IgD-negative memory B cell (primary cell): ENCODE results near the gene ASCL3. TPM values are rescaled to one million over a fixed set of nuclear protein-coding genes. Genes with fewer than 3 reads are reported as not detected.
"Not testable (repeated sequence)": the region's sequence is repeated elsewhere in the genome, so short reads cannot be mapped to it uniquely, and the experiment has no call there.

ENCODE experiments used
- H3K27ac Mint-ChIP-seq, 3 donors: one replicate each; pipeline ENCODE4 v1.8.0; 2020 to 2022; ENCODE audit warnings: mild to moderate bottlenecking in 3 of 3, mixed read lengths in 3 of 3, moderate library complexity in 1 of 3
- H3K27me3 Mint-ChIP-seq: one replicate; pipeline ENCODE4 v1.8.0; 2021; ENCODE audit warnings: mixed read lengths
- H3K36me3 Mint-ChIP-seq: one replicate; pipeline ENCODE4 v1.8.0; 2020; ENCODE audit warnings: mild to moderate bottlenecking, mixed read lengths
- H3K4me1 Mint-ChIP-seq, 3 donors: one replicate each; pipeline ENCODE4 v1.8.0; 2020 to 2022; ENCODE audit warnings: mixed read lengths in 3 of 3, mild to moderate bottlenecking in 1 of 3
- H3K4me3 Mint-ChIP-seq, 4 donors: one replicate each; pipeline ENCODE4 v1.8.0; 2020 to 2022; ENCODE audit warnings: mild to moderate bottlenecking in 4 of 4, mixed read lengths in 4 of 4, moderate library complexity in 3 of 4
- H3K9me3 Mint-ChIP-seq, 3 donors: one replicate each; pipeline ENCODE4 v1.8.0; 2020 to 2021; ENCODE audit warnings: mixed read lengths in 3 of 3, mild to moderate bottlenecking in 1 of 3
- polyA plus RNA-seq: library from polyadenylated mRNA; unstranded; fragments of 300-500 nt; fragmentation: Illumina TruSeq; gene quantifications from one replicate; pipeline ENCODE4 v1.2.3, GENCODE V29; 2021

Gene ASCL3
- not detected for polyA plus RNA-seq

- H3K4me1 Mint-ChIP-seq, result no peaks in the 10 kb centered on the region
- no peaks in the 10 kb centered on the region for H3K27me3 Mint-ChIP-seq
- H3K36me3 Mint-ChIP-seq, result peaks cover 9% of the 10 kb centered on the region
- H3K27ac Mint-ChIP-seq, result no peak within 1 kb of the TSS
- no peak within 1 kb of the TSS for H3K4me3 Mint-ChIP-seq
- H3K9me3 Mint-ChIP-seq, result no peaks in the 10 kb centered on the region
These were observed at the start of gene ASCL3 for GRCh38 chr11:8942518-8943066. ASCL3 (minus strand) TSS chr11:8943016; CDS start chr11:8938161, 4,855 bp downstream.

GRCh38 chr11:8989453-8989852, 46.6 kb upstream of the ASCL3 start:
- no peaks in the 10 kb centered on the region for H3K4me1 Mint-ChIP-seq
- H3K9me3 Mint-ChIP-seq, result no peaks in the 10 kb centered on the region
- no peak overlapping the region for H3K27ac Mint-ChIP-seq
- H3K4me3 Mint-ChIP-seq, result no peak overlapping the region
- H3K36me3 Mint-ChIP-seq, result no peaks in the 10 kb centered on the region
- H3K27me3 Mint-ChIP-seq, result peaks cover 9% of the 10 kb centered on the region

GRCh38 chr11:8988329-8989234, 45.8 kb upstream of the ASCL3 start:
- Mint-ChIP-seq H3K4me1 (no peaks in the 10 kb centered on the region), H3K9me3 (no peaks in the 10 kb centered on the region), H3K27me3 (peaks cover 9% of the 10 kb centered on the region), H3K4me3 (no peak overlapping the region), H3K36me3 (no peaks in the 10 kb centered on the region), H3K27ac (no peak overlapping the region)

GRCh38 chr11:8987446-8987845, 44.6 kb upstream of the ASCL3 start:
- H3K27ac Mint-ChIP-seq, result no peak overlapping the region
- H3K36me3 Mint-ChIP-seq, result no peaks in the 10 kb centered on the region
- no peak overlapping the region for H3K4me3 Mint-ChIP-seq
- no peaks in the 10 kb centered on the region for H3K4me1 Mint-ChIP-seq
- peaks cover 9% of the 10 kb centered on the region for H3K27me3 Mint-ChIP-seq
- peaks cover 0 to 1% (median 0%) of the 10 kb centered on the region in 3 donors for H3K9me3 Mint-ChIP-seq

GRCh38 chr11:8986772-8987171, 44.0 kb upstream of the ASCL3 start:
- H3K36me3 Mint-ChIP-seq, H3K4me1 Mint-ChIP-seq, H3K4me3 Mint-ChIP-seq, H3K27me3 Mint-ChIP-seq, H3K27ac Mint-ChIP-seq, H3K9me3 Mint-ChIP-seq: not testable (repeated sequence)

GRCh38 chr11:8985462-8985861, 42.6 kb upstream of the ASCL3 start:
- Mint-ChIP-seq H3K4me1 (no peaks in the 10 kb centered on the region), H3K9me3 (peaks cover 0 to 1% (median 0%) of the 10 kb centered on the region in 3 donors), H3K27ac (no peak overlapping the region), H3K27me3 (peaks cover 6% of the 10 kb centered on the region), H3K36me3 (no peaks in the 10 kb centered on the region), H3K4me3 (no peak overlapping the region)

GRCh38 chr11:8983552-8983951, 40.7 kb upstream of the ASCL3 start:
- Mint-ChIP-seq H3K4me1 (no peaks in the 10 kb centered on the region), H3K4me3 (no peak overlapping the region), H3K9me3 (peaks cover 0 to 1% (median 0%) of the 10 kb centered on the region in 3 donors), H3K36me3 (no peaks in the 10 kb centered on the region), H3K27me3 (peaks cover 6% of the 10 kb centered on the region), H3K27ac (no peak overlapping the region)

GRCh38 chr11:8980485-8980884, 37.7 kb upstream of the ASCL3 start:
- Mint-ChIP-seq H3K27ac (no peak overlapping the region), H3K9me3 (peaks cover 0 to 1% (median 0%) of the 10 kb centered on the region in 3 donors), H3K4me3 (no peak overlapping the region), H3K4me1 (no peaks in the 10 kb centered on the region), H3K36me3 (no peaks in the 10 kb centered on the region), H3K27me3 (no peaks in the 10 kb centered on the region)

- H3K36me3 Mint-ChIP-seq, H3K27me3 Mint-ChIP-seq, H3K4me1 Mint-ChIP-seq, H3K4me3 Mint-ChIP-seq, H3K27ac Mint-ChIP-seq, H3K9me3 Mint-ChIP-seq: not testable (repeated sequence)
These were observed 36.5 kb upstream of the ASCL3 start for GRCh38 chr11:8979365-8979764.

- peaks cover 0 to 5% (median 0%) of the 10 kb centered on the region in 3 donors for H3K4me1 Mint-ChIP-seq
- no peaks in the 10 kb centered on the region for H3K9me3 Mint-ChIP-seq
- peaks cover 2% of the 10 kb centered on the region for H3K36me3 Mint-ChIP-seq
- no peaks in the 10 kb centered on the region for H3K27me3 Mint-ChIP-seq
- no peak overlapping the region for H3K27ac Mint-ChIP-seq
- no peak overlapping the region for H3K4me3 Mint-ChIP-seq
These were observed 30.3 kb upstream of the ASCL3 start for GRCh38 chr11:8973121-8973520.

- Mint-ChIP-seq H3K27ac (no peak overlapping the region), H3K4me3 (no peak overlapping the region), H3K9me3 (no peaks in the 10 kb centered on the region)
These were observed 29.1 kb upstream of the ASCL3 start for GRCh38 chr11:8971924-8972316.

GRCh38 chr11:8971196-8971923, 28.5 kb upstream of the ASCL3 start:
- Mint-ChIP-seq H3K27me3 (no peaks in the 10 kb centered on the region), H3K4me1 (peaks cover 0 to 5% (median 2%) of the 10 kb centered on the region in 3 donors), H3K27ac (no peak overlapping the region), H3K36me3 (peaks cover 2% of the 10 kb centered on the region), H3K9me3 (no peaks in the 10 kb centered on the region), H3K4me3 (no peak overlapping the region)

More at GRCh38 chr11:8971924-8972316, 29.1 kb upstream of the ASCL3 start:
- Mint-ChIP-seq H3K36me3 (peaks cover 2% of the 10 kb centered on the region), H3K4me1 (peaks cover 0 to 5% (median 0%) of the 10 kb centered on the region in 3 donors), H3K27me3 (no peaks in the 10 kb centered on the region)

- H3K9me3 Mint-ChIP-seq, result no peaks in the 10 kb centered on the region
- peak overlapping the region in 1 of 3 donors; percentile 62 for H3K27ac Mint-ChIP-seq
- peaks cover 2% of the 10 kb centered on the region for H3K36me3 Mint-ChIP-seq
- peaks cover 19 to 20% (median 20%) of the 10 kb centered on the region in 3 donors for H3K4me1 Mint-ChIP-seq
- H3K4me3 Mint-ChIP-seq, result peak overlapping the region in 1 of 4 donors; percentile 100
- no peaks in the 10 kb centered on the region for H3K27me3 Mint-ChIP-seq
These were observed 24.4 kb upstream of the ASCL3 start for GRCh38 chr11:8967184-8967583.

GRCh38 chr11:8964324-8965320, 21.8 kb upstream of the ASCL3 start, which contains the start of gene TMEM9B:
TMEM9B (minus strand) TSS chr11:8964442; CDS start chr11:8964313, 129 bp downstream.
- Mint-ChIP-seq H3K27ac (peak within 1 kb of the TSS; percentile 96 to 99 (median 98)), H3K27me3 (no peaks in the 10 kb centered on the region), H3K9me3 (no peaks in the 10 kb centered on the region), H3K4me1 (peaks cover 24 to 30% (median 28%) of the 10 kb centered on the region in 3 donors), H3K4me3 (peak within 1 kb of the TSS; percentile 93 to 100 (median 97)), H3K36me3 (no peaks in the 10 kb centered on the region)
